Endometrial microvascular endothelial cells (primary cell): Measurements from ENCODE around the gene DSTN. TPM values are rescaled to one million over a fixed set of nuclear protein-coding genes. Genes with fewer than 3 reads are reported as not detected.
"Not testable (repeated sequence)": the region's sequence is repeated elsewhere in the genome, so short reads cannot be mapped to it uniquely, and the experiment has no call there.

ENCODE experiments used
- in situ Hi-C: cut with HindIII; loops from 2 replicates; pipeline ENCODE4 v1.10.0; 2017; ENCODE audit warnings: low sequenced_read_pairs, low pct_unique_long_range_greater_than_20kb; ENCODE audit errors: inconsistent ontology term
- total RNA-seq: library from RNA; depleted of rRNA; stranded (reverse); fragments of >200 nt; gene quantifications from one replicate; pipeline ENCODE4 v1.2.3, GENCODE V29; 2015; ENCODE audit errors: inconsistent ontology term

The DSTN gene
- total RNA-seq, 1 donor from 2014 or later = 274 TPM

DNA sequence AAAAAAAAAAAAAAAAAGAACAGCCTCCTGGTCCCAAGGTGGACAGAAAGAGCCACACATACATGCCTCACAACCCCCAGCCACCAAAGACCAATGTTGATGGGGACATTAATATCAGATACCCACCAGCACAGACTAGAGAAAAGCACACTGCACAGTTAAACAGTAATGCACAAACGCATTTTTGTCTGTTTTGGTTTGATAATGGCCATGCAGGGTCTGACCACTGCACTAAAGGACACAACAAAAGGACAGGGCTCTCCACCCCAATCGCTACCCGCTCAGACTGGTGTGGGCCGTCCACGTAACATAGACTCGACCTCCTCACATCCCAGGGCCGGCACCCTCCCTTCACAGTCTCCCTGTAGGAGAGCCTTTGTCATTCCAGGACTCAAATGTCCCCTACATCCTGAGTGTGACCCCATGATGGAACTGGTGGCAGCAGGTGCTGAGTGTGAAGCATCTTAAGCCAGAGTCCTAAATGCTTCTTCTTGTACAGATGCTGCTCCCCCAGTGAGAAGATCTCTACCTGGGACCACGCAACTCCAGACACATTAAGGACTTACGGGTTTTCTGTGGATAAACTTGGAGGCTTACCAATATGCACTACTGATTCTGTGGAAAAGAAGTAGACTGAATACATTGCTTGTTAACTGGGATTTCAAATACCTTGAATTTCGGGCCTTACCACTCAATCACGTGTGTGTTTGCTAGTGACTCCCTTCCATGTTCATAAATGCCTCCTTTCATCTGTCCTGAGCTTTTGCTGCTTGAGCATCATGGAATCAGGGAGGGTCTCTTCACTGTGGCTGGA lies 84.2 kb downstream of the DSTN start:
- in situ Hi-C loops = no loop called here

- in situ Hi-C loops = no loop called here
These were observed 84.9 kb downstream of the DSTN start for GRCh38 chr20:17654649-17655285.

- in situ Hi-C loops = no loop called here
These were observed 85.4 kb downstream of the DSTN start for GRCh38 chr20:17655286-17655651.

DNA sequence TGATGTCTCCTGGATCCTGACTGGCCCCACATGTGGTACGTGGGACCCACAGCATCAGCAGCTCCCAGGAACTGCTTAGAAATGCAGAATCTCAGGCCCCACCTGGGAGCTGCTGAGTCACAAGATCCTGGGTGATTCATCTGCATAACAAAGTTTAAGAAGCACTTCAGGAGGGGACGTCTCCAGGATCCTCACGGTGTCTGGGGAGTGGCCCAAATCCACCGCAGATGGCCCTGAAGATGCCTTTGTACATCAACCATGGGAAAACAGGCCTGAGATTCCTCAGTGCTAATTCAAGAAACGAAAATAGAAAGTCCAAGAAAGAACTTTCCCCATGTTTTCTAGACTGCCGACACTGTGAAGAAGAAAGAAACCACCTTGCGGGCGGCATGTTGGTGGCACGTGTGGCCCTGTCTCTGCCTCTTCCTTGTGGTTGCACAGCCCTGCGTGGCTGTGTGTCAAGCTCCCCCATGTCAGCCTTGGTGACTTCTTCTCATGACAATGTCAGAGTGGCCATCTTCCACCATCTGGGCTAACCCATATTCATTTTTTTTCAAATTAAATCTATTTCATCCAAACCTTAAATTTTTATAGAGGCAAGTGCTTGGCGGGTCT lies 86.1 kb downstream of the DSTN start:
- in situ Hi-C loops = no loop called here

DNA sequence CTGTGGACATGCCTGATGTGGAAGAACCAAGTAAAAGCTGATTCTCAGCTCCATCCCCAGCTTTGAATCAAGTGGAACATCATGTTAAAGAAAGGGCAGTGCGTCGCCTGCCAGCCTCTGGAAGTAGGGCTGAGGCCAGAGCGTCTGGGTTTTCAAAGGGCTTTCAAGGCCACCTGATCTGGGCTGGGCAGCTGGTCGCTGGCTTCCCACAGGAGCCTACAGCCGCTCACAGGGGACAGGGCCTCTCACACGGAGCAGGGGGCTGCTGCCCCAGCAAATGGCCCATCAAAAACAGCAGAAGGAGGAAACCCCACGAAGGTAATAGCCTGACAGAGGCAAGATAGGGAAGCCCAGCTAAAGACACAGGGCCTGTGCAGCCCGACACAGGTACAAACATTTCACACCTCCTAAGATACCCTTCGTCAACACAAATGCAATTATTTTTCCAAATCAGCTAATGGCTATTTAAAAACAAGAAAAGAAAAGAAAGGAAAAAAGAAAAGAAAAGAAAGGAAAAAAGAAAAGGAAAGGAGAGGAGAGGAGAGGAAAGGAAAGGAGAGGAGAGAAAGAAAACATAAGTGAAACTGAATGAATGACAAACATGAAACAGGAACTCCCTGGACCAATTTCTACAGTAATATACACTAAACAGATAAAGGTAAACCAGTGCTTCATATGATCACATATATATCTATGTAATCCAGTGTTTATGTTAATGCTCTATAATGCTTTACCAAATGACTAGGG lies 87.4 kb downstream of the DSTN start:
- in situ Hi-C loops = no loop called here

- in situ Hi-C loops = no loop called here
These were observed 88.2 kb downstream of the DSTN start for GRCh38 chr20:17657898-17658647.

GRCh38 chr20:17658648-17658993 lies 88.7 kb downstream of the DSTN start:
- in situ Hi-C loops = no loop called here

DNA sequence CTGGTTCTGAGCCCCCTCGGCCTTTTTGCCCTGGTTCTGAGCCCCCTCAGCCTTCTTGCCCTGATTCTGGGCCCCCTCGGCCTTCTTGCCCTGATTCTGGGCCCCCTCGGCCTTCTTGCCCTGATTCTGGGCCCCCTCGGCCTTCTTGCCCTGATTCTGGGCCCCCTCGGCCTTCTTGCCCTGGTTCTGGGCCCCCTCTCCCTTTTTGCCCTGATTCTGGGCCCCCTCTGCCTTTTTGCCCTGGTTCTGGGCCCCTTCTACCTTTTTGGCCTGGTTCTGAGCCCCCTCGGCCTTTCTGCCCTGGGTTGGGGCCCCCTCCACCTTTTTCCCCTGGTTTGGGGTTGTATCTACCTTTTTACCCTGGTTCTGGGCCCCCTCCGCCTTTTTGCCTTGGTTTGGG lies 89.5 kb downstream of the DSTN start:
- in situ Hi-C loops = not testable (repeated sequence)

Other genes with a start within 250 kb of the DSTN start
- 3.5 TPM for gene BFSP1, start 38.7 kb upstream of the DSTN start, total RNA-seq
- 78.3 TPM for gene RRBP1, start 112.2 kb downstream of the DSTN start, total RNA-seq
- gene BANF2, start 129.9 kb downstream of the DSTN start, total RNA-seq = not detected